Heart left ventricle (tissue), 13 donors: ENCODE results near the gene RNF123.

Experiments used
- POLR2A ChIP-seq, 2 donors: fragments of 450-650 bp; IDR thresholded peaks; one replicate each; pipeline ENCODE4 v1.6.1; 2017; ENCODE audit warnings: antibody characterized with exemption in 2 of 2, mild to moderate bottlenecking in 2 of 2, moderate library complexity in 2 of 2
- TF ChIP-seq, protein P1 (sequence below), 12 donors: fragments of 200-600 bp; sonication (generic) in 4 of 12; IDR thresholded peaks; one replicate each; pipeline versions ENCODE4 v1.5.0 to v1.8.0; 2018 to 2022; ENCODE audit warnings: antibody characterized with exemption in 12 of 12, mild to moderate bottlenecking in 5 of 12
- donor health status: ischemic (EF 13 %, LVEDD 7.1; RV severe dilation, severe dysfunction).
- donor health status: DM: no; HTN: yes; CAD: no.
- donor health status: DM: no; HTN: no; CAD: no.
- donor health status: ischemic (EF 25% LVEDD 6.9; RV normal size, moderate dysfunction).
- donor health status: ischemic (EF 25% LVEDD 5.7; RV mildly dilated, moderate dysfunction).
- donor health status: ischemic (EF 35%, LVEDD 5.7; RV mildly dilated, moderate dysfunction).
- donor health status: nonischemic (EF 11% LVEDD 7.7; RV severe dilation, severe dysfunction).
- donor health status: DM: yes; HTN: yes; CAD: no.
- donor health status: PGD.
- donor health status: ischemic (EF 29% LVEDD 5.4; RV normal size, mild dysfunction).
- donor health status: nonischemic (EF 23%, LVEDD 6.1; RV moderate dilation, normal function).

DNA sequence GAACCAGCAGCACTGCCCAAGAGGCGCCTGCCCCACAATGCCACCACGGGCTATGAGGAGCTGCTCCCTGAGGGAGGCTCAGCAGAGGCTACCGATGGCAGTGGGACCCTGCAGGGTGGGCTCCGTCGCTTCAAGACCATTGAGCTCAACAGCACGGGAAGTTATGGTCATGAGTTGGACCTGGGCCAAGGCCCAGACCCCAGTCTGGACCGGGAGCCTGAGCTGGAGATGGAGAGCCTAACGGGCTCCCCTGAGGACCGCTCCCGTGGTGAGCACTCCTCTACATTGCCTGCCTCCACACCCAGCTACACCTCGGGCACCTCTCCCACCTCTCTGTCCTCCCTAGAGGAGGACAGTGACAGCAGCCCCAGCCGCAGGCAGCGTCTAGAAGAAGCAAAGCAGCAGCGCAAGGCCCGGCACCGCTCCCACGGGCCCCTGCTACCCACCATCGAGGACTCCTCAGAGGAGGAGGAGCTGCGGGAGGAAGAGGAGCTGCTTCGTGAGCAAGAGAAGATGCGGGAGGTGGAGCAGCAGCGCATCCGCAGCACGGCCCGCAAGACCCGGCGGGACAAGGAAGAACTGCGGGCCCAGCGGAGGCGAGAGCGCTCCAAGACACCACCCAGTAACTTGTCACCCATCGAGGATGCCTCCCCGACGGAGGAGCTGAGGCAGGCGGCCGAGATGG is 37.0 kb upstream of the RNF123 start:
- TF ChIP-seq POLR2A (IDR thresholded peaks at IDR 0.05): no peak
- TF ChIP-seq, protein P1, sequence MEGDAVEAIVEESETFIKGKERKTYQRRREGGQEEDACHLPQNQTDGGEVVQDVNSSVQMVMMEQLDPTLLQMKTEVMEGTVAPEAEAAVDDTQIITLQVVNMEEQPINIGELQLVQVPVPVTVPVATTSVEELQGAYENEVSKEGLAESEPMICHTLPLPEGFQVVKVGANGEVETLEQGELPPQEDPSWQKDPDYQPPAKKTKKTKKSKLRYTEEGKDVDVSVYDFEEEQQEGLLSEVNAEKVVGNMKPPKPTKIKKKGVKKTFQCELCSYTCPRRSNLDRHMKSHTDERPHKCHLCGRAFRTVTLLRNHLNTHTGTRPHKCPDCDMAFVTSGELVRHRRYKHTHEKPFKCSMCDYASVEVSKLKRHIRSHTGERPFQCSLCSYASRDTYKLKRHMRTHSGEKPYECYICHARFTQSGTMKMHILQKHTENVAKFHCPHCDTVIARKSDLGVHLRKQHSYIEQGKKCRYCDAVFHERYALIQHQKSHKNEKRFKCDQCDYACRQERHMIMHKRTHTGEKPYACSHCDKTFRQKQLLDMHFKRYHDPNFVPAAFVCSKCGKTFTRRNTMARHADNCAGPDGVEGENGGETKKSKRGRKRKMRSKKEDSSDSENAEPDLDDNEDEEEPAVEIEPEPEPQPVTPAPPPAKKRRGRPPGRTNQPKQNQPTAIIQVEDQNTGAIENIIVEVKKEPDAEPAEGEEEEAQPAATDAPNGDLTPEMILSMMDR (IDR thresholded peaks at IDR 0.05): no peak
